Duodenal mucosa (tissue), 2 donors: ENCODE results near the gene IKBKE.

Experiments
- H3K27ac ChIP-seq: one replicate; pipeline ENCODE4 v1.7.0; 2013; ENCODE audit warnings: low read depth, low read length
- H3K27me3 ChIP-seq, 2 donors: one replicate each; pipeline ENCODE4 v1.7.0; 2013; ENCODE audit warnings: low read length in 2 of 2, control low read depth in 1 of 2; ENCODE audit not compliant: insufficient read depth in 2 of 2, control insufficient read depth in 1 of 2
- H3K36me3 ChIP-seq, 2 donors: one replicate each; pipeline ENCODE4 v1.7.0; 2013; ENCODE audit warnings: low read length in 2 of 2, control low read depth in 1 of 2; ENCODE audit not compliant: insufficient read depth in 2 of 2, control insufficient read depth in 1 of 2
- H3K4me1 ChIP-seq, 2 donors: one replicate each; pipeline ENCODE4 v1.7.0; 2013; ENCODE audit warnings: low read length in 2 of 2, control low read depth in 1 of 2; ENCODE audit not compliant: insufficient read depth in 2 of 2, control insufficient read depth in 1 of 2
- H3K4me3 ChIP-seq, 2 donors: one replicate each; pipeline ENCODE4 v1.7.0; 2013; ENCODE audit warnings: low read length in 2 of 2, low read depth in 1 of 2
- H3K9ac ChIP-seq, 2 donors: one replicate each; pipeline ENCODE4 v1.7.0; 2013; ENCODE audit warnings: low read length in 2 of 2, low read depth in 1 of 2
- H3K9me3 ChIP-seq, 2 donors: one replicate each; pipeline ENCODE4 v1.7.0; 2013; ENCODE audit warnings: low read length in 2 of 2, control low read depth in 1 of 2; ENCODE audit not compliant: control insufficient read depth in 1 of 2

Gene IKBKE

GRCh38 chr1:206469933-206470691, at the start of gene IKBKE:
Gene IKBKE, plus strand, starts transcription at chr1:206470476. Its CDS starts 2,752 bp downstream, at chr1:206473228.
- H3K9ac ChIP-seq, result peak within 1 kb of the TSS; percentile 76 to 92
- H3K4me1 ChIP-seq, result peaks cover 38 to 40% of the 10 kb centered on the region in 2 donors
- no peaks in the 10 kb centered on the region for H3K9me3 ChIP-seq
- no peaks in the 10 kb centered on the region for H3K27me3 ChIP-seq
- peaks cover 0 to 11% of the 10 kb centered on the region in 2 donors for H3K36me3 ChIP-seq
- H3K27ac ChIP-seq, result no peak within 1 kb of the TSS
- peak within 1 kb of the TSS; percentile 94 to 99 for H3K4me3 ChIP-seq

DNA sequence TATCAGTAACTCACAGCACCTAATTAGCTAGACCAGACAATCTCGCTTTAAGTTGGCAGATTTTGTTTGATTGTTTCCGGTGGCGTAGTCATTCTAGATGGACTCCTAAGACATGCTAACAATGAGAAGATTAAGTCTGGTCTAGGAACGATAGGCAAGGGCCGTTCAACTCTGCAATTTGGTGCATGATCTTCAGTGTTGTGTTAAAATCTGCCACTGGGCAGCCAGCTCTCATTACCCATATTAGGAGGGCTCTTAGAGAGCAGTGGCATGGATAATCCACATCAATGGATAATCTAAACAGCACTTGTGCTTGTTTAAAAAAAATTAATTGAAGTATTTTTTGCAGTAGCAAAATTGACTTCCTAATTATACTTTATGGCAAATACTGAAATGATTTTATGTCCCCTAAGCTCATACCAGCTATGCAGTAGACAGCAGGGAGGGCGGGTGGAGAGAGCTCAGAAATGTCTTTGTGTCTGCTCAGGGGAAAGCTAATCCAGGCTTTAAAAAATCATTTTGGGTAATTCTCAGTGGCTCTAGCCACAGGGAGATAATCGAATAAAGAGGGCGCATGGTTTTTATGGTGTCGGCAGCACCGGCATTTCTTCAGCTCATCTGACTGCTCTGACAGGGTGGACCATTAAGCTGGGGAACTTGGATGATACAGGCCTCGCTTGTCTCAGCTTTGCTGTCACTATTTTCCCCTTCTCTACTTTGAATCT, 48.5 kb upstream of the IKBKE start:
- Histone ChIP-seq H3K9me3 (no peaks in the 10 kb centered on the region), H3K27me3 (no peaks in the 10 kb centered on the region), H3K4me3 (no peak overlapping the region), H3K27ac (no peak overlapping the region), H3K36me3 (peaks cover 0 to 8% of the 10 kb centered on the region in 2 donors), H3K4me1 (peaks cover 10 to 14% of the 10 kb centered on the region in 2 donors), H3K9ac (no peak overlapping the region)

- H3K27me3 ChIP-seq, result no peaks in the 10 kb centered on the region
- H3K36me3 ChIP-seq, result peaks cover 0 to 10% of the 10 kb centered on the region in 2 donors
- H3K9ac ChIP-seq, result no peak overlapping the region
- peaks cover 10 to 14% of the 10 kb centered on the region in 2 donors for H3K4me1 ChIP-seq
- no peak overlapping the region for H3K4me3 ChIP-seq
- no peaks in the 10 kb centered on the region for H3K9me3 ChIP-seq
- H3K27ac ChIP-seq, result no peak overlapping the region
Observed at GRCh38 chr1:206422525-206422924, 47.8 kb upstream of the IKBKE start.

GRCh38 chr1:206427291-206427690, 43.0 kb upstream of the IKBKE start:
- Histone ChIP-seq H3K9me3 (no peaks in the 10 kb centered on the region), H3K4me1 (no peaks in the 10 kb centered on the region), H3K9ac (no peak overlapping the region), H3K36me3 (peaks cover 0 to 9% of the 10 kb centered on the region in 2 donors), H3K4me3 (no peak overlapping the region), H3K27ac (no peak overlapping the region), H3K27me3 (no peaks in the 10 kb centered on the region)

GRCh38 chr1:206429421-206429820, 40.9 kb upstream of the IKBKE start:
- Histone ChIP-seq H3K27ac (no peak overlapping the region), H3K4me1 (no peaks in the 10 kb centered on the region)

DNA sequence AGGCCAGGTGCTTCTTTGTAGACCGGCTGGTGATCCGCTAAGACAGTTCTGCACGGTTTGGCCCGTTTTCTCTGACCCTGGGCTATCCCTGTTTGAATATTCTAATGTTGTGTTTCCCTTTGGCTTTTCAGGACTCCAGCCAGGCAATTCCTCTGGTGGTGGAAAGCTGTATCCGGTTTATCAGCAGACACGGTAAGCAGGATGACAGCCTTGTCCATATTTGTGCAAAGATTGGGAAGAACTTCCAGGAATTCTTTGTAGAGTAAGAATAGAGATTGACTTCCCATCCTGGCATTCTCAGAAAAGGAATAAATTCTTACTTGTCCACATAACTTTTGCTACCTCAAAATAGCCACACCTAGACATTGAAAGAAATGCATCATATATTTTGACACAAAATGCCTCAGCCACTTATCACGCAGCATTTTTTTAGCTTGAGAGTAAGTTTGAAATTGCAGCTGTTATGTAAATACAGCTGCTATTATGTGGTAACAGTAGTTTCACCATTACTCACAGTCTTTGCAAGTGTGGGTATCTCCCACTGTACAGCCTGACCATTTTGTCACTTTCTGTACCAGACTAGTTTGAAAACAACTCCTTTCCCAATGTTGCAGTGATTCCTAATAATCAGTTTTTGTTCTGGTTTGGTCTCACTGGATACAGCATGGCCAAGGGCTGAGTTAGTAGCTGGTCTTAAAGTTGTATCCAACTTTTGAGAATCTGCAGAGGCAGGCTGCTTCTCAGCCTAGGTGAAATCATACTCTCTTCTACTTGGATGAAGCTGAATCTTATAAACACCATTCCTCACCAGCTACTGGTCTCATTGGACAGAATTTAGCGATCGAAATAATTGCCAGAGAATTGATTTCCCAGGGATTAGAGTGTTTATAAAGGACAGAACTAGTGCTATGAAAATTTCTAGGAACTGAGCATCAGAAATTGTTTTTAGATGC, 40.0 kb upstream of the IKBKE start:
- Histone ChIP-seq H3K4me3 (no peak overlapping the region), H3K36me3 (peaks cover 0 to 9% of the 10 kb centered on the region in 2 donors), H3K9me3 (no peaks in the 10 kb centered on the region), H3K27me3 (no peaks in the 10 kb centered on the region), H3K4me1 (no peaks in the 10 kb centered on the region), H3K27ac (no peak overlapping the region), H3K9ac (no peak overlapping the region)

More at GRCh38 chr1:206429421-206429820, 40.9 kb upstream of the IKBKE start:
- Histone ChIP-seq H3K9ac (no peak overlapping the region), H3K4me3 (no peak overlapping the region), H3K9me3 (no peaks in the 10 kb centered on the region), H3K36me3 (peaks cover 0 to 9% of the 10 kb centered on the region in 2 donors), H3K27me3 (no peaks in the 10 kb centered on the region)

GRCh38 chr1:206435445-206435844, 34.8 kb upstream of the IKBKE start:
- Histone ChIP-seq H3K27me3 (no peaks in the 10 kb centered on the region), H3K4me3 (no peak overlapping the region), H3K9ac (no peak overlapping the region), H3K27ac (no peak overlapping the region), H3K36me3 (peaks cover 3 to 25% of the 10 kb centered on the region in 2 donors), H3K4me1 (no peaks in the 10 kb centered on the region), H3K9me3 (no peaks in the 10 kb centered on the region)

- no peak overlapping the region for H3K4me3 ChIP-seq
- peaks cover 7 to 34% of the 10 kb centered on the region in 2 donors for H3K36me3 ChIP-seq
- no peaks in the 10 kb centered on the region for H3K27me3 ChIP-seq
- no peak overlapping the region for H3K27ac ChIP-seq
- no peaks in the 10 kb centered on the region for H3K9me3 ChIP-seq
- no peak overlapping the region for H3K9ac ChIP-seq
- no peaks in the 10 kb centered on the region for H3K4me1 ChIP-seq
Observed at GRCh38 chr1:206438554-206438953, 31.7 kb upstream of the IKBKE start.

DNA sequence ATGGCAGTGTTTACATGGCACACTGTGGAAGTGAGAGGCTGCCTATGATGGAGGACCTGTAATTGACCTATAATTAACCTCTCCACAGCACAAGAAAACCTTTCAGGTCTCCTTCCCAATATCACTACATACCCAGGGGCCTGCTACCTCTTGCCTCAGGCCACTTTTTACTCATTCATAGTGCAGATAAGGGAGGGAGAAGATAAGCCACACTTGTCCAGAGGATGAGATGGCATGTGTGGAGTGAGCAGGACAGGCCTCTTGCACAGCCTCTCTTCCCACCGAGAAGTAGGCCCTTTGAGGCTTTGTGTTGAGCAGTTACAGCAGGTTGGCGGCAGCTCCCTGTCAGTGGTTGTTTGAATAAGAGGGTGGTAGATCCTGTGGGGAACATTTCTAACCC, 31.1 kb upstream of the IKBKE start:
- H3K4me1 ChIP-seq, result no peaks in the 10 kb centered on the region
- H3K36me3 ChIP-seq, result peaks cover 7 to 34% of the 10 kb centered on the region in 2 donors
- no peak overlapping the region for H3K9ac ChIP-seq
- no peak overlapping the region for H3K4me3 ChIP-seq
- H3K27ac ChIP-seq, result no peak overlapping the region
- no peaks in the 10 kb centered on the region for H3K9me3 ChIP-seq
- no peaks in the 10 kb centered on the region for H3K27me3 ChIP-seq
